ENCODE results near the gene LDLRAD4.

Gene LDLRAD4

GRCh38 chr18:13281406-13281805 lies 62.8 kb downstream of the LDLRAD4 start:
- peaks cover 63% of the 10 kb centered on the region for H3K4me1 Mint-ChIP-seq
- H3K27me3 Mint-ChIP-seq (ENCODE audit: low read depth), result peaks cover 7% of the 10 kb centered on the region
- peaks cover 3% of the 10 kb centered on the region for H3K9me3 Mint-ChIP-seq
- no peak overlapping the region for H3K27ac Mint-ChIP-seq
- TF ChIP-seq CTCF (IDR thresholded peaks at IDR 0.05; ENCODE audit: unreplicated experiment in 3 of 3), result no peak
- no peak overlapping the region for H3K4me3 Mint-ChIP-seq
- H3K36me3 Mint-ChIP-seq (ENCODE audit: low read depth), result peaks cover 4% of the 10 kb centered on the region

- Mint-ChIP-seq H3K9me3 (peaks cover 3% of the 10 kb centered on the region), H3K4me1 (peaks cover 55% of the 10 kb centered on the region), H3K36me3 (ENCODE audit: low read depth) (peaks cover 4% of the 10 kb centered on the region), H3K27ac (no peak overlapping the region), H3K4me3 (no peak overlapping the region), H3K27me3 (ENCODE audit: low read depth) (peaks cover 7% of the 10 kb centered on the region)
- no peak for TF ChIP-seq CTCF (IDR thresholded peaks at IDR 0.05; ENCODE audit: unreplicated experiment in 3 of 3)
These were observed 65.2 kb downstream of the LDLRAD4 start for GRCh38 chr18:13283746-13284145.

- Mint-ChIP-seq H3K36me3 (ENCODE audit: low read depth) (peaks cover 4% of the 10 kb centered on the region), H3K9me3 (peaks cover 3% of the 10 kb centered on the region), H3K27me3 (ENCODE audit: low read depth) (peaks cover 7% of the 10 kb centered on the region), H3K4me1 (peaks cover 55% of the 10 kb centered on the region), H3K4me3 (no peak overlapping the region), H3K27ac (no peak overlapping the region)
- no peak for TF ChIP-seq CTCF (IDR thresholded peaks at IDR 0.05; ENCODE audit: unreplicated experiment in 3 of 3)
These were observed 65.9 kb downstream of the LDLRAD4 start for GRCh38 chr18:13284330-13285027.

GRCh38 chr18:13285874-13286273 lies 67.3 kb downstream of the LDLRAD4 start:
- Mint-ChIP-seq H3K4me1 (peaks cover 53% of the 10 kb centered on the region), H3K9me3 (peaks cover 3% of the 10 kb centered on the region), H3K36me3 (ENCODE audit: low read depth) (peaks cover 4% of the 10 kb centered on the region), H3K4me3 (no peak overlapping the region), H3K27me3 (ENCODE audit: low read depth) (peaks cover 7% of the 10 kb centered on the region), H3K27ac (peak overlapping the region in 2 of 3 experiments; percentile 0 to 41)
- TF ChIP-seq CTCF (IDR thresholded peaks at IDR 0.05; ENCODE audit: unreplicated experiment in 3 of 3), result no peak

- no peak for TF ChIP-seq CTCF (IDR thresholded peaks at IDR 0.05; ENCODE audit: unreplicated experiment in 3 of 3)
- H3K4me1 Mint-ChIP-seq, result peaks cover 50% of the 10 kb centered on the region
- peaks cover 7% of the 10 kb centered on the region for H3K27me3 Mint-ChIP-seq (ENCODE audit: low read depth)
- H3K36me3 Mint-ChIP-seq (ENCODE audit: low read depth), result peaks cover 4% of the 10 kb centered on the region
- peaks cover 3% of the 10 kb centered on the region for H3K9me3 Mint-ChIP-seq
- peak overlapping the region; percentile 0 to 21 (median 0) for H3K27ac Mint-ChIP-seq
- H3K4me3 Mint-ChIP-seq, result no peak overlapping the region
These were observed 68.0 kb downstream of the LDLRAD4 start for GRCh38 chr18:13286456-13287125.

Data from nephron (organoid).